Lower leg skin (tissue), 4 donors: ENCODE data around the gene RAD23B. TPM values are rescaled to one million over a fixed set of nuclear protein-coding genes. Genes with fewer than 3 reads are reported as not detected.
A peak's percentile ranks its signal among the peaks of the same experiment; 100 is the strongest.

Source experiments
- DNase-seq, 2 donors: peaks; one replicate each; pipeline ENCODE4 v3.0.0-alpha.2; 2019; ENCODE audit warnings: low spot score in 2 of 2
- H3K4me3 ChIP-seq: fragments of 200-600 bp; sonication (generic); 2 replicates; pipeline ENCODE4 v1.5.1; 2017; ENCODE audit warnings: mild to moderate bottlenecking, low read depth; ENCODE audit not compliant: poor library complexity, severe bottlenecking
- POLR2A ChIP-seq, 2 donors: fragments of 450-650 bp; IDR thresholded peaks; one replicate each; pipeline ENCODE4 v1.6.1; 2016 to 2017; ENCODE audit warnings: antibody characterized with exemption in 2 of 2, mild to moderate bottlenecking in 1 of 2, moderate library complexity in 1 of 2
- WGBS, 2 donors: methylation state at CpG; one replicate each; pipeline ENCODE4 v1.1.5; 2018; 5-methylcytosine and 5-hydroxymethylcytosine counted together
- intact Hi-C: fragments of 100-400 bp; cut with DNase I; formaldehyde crosslinking; loops from one replicate; pipeline ENCODE4 v1.15.0; 2023; ENCODE audit warnings: low total_unique reads
- total RNA-seq, 4 donors: library from RNA; depleted of rRNA; stranded (reverse); fragments of >200 nt; gene quantifications; one replicate each; pipeline ENCODE4 v1.1.0, GENCODE V29; 2016
- TF ChIP-seq, protein P1 (sequence below), 3 donors: fragments of 450-650 bp; IDR thresholded peaks; one replicate each; pipeline ENCODE4 v1.5.1; 2016; ENCODE audit warnings: antibody characterized with exemption in 3 of 3, mild to moderate bottlenecking in 3 of 3, moderate library complexity in 2 of 3

Gene RAD23B
- total RNA-seq, 4 donors from 2014 or later = 88.6 to 136 (median 114) TPM

DNA sequence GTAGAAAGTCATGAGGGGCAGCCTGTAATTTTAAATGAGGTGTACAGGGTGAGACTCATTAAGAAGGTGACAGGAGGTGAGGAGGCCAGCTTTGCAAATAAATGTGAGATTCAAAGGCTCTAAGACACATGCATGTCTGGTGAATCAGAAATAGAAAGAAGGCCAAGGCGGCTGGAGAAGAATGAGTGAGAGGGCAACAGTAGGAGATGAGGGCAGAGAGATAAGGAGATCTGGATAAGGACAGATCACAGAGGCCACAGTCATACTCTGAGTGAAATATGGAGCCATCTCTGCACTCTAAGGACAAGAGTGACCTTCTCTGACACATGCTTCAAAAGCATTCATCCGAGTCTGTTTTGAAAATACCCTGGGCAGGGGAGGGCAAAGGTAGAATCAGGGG, 90.7 kb downstream of the RAD23B start:
- TF ChIP-seq, protein P1, sequence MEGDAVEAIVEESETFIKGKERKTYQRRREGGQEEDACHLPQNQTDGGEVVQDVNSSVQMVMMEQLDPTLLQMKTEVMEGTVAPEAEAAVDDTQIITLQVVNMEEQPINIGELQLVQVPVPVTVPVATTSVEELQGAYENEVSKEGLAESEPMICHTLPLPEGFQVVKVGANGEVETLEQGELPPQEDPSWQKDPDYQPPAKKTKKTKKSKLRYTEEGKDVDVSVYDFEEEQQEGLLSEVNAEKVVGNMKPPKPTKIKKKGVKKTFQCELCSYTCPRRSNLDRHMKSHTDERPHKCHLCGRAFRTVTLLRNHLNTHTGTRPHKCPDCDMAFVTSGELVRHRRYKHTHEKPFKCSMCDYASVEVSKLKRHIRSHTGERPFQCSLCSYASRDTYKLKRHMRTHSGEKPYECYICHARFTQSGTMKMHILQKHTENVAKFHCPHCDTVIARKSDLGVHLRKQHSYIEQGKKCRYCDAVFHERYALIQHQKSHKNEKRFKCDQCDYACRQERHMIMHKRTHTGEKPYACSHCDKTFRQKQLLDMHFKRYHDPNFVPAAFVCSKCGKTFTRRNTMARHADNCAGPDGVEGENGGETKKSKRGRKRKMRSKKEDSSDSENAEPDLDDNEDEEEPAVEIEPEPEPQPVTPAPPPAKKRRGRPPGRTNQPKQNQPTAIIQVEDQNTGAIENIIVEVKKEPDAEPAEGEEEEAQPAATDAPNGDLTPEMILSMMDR (IDR thresholded peaks at IDR 0.05) = no peak
- no peak for TF ChIP-seq POLR2A (IDR thresholded peaks at IDR 0.05)
- 73 to 79% methylated on average over 2 of the region's 2 CpGs for WGBS, 2 donors
- DNase-seq = no peak
- intact Hi-C loops = no loop called here
- H3K4me3 ChIP-seq = no peak overlapping the region

- DNase-seq = no peak
- H3K4me3 ChIP-seq = no peak overlapping the region
- intact Hi-C loops = no loop called here
- TF ChIP-seq POLR2A (IDR thresholded peaks at IDR 0.05) = no peak
- TF ChIP-seq, protein P1 (IDR thresholded peaks at IDR 0.05) = no peak
- WGBS, 2 donors = 76 to 78% methylated on average over 3 of the region's 3 CpGs
Measured at GRCh38 chr9:107375001-107375400, 91.9 kb downstream of the RAD23B start.

GRCh38 chr9:107375651-107376369, 92.7 kb downstream of the RAD23B start:
- TF ChIP-seq POLR2A (IDR thresholded peaks at IDR 0.05) = no peak
- TF ChIP-seq, protein P1 (IDR thresholded peaks at IDR 0.05) = no peak
- intact Hi-C loops = no loop called here
- H3K4me3 ChIP-seq = no peak overlapping the region
- WGBS, 2 donors = 64 to 69% methylated on average over 10 of the region's 10 CpGs
- DNase-seq = peak in 1 of 2 donors; percentile 9

GRCh38 chr9:107378006-107378405, 94.9 kb downstream of the RAD23B start:
- 65 to 78% methylated on average over 2 of the region's 2 CpGs for WGBS, 2 donors
- intact Hi-C loops = no loop called here
- TF ChIP-seq, protein P1 (IDR thresholded peaks at IDR 0.05) = no peak
- no peak for TF ChIP-seq POLR2A (IDR thresholded peaks at IDR 0.05)

More at GRCh38 chr9:107378006-107378405, 94.9 kb downstream of the RAD23B start:
- DNase-seq = peak in 1 of 2 donors; percentile 14
- no peak overlapping the region for H3K4me3 ChIP-seq

Other genes starting within 250 kb of the RAD23B start
- 100 to 1,000 TPM; 562 to 846 (median 608) TPM for gene KLF4, start 206.5 kb downstream of the RAD23B start, total RNA-seq